Bronchial epithelial cell (primary cell): ENCODE results near the gene WIPF3. TPM values are rescaled to one million over a fixed set of nuclear protein-coding genes. Genes with fewer than 3 reads are reported as not detected.
A peak's percentile ranks its signal among the peaks of the same experiment; 100 is the strongest.

ENCODE experiments used
- DNase-seq: peaks from one replicate; pipeline ENCODE4 v3.0.0-alpha.2; 2010; ENCODE audit warnings: low read depth
- FAIRE-seq: peaks from 2 replicates; lab custom pipeline; 2011; peaks lifted over from hg19 to GRCh38; lab: Jason Lieb, UNC
- H3K27me3 ChIP-seq: 2 replicates; pipeline ENCODE4 v1.5.1; 2011; ENCODE audit warnings: low read length; ENCODE audit not compliant: control insufficient read depth, insufficient read depth
- H3K36me3 ChIP-seq: 2 replicates; pipeline ENCODE4 v1.5.1; 2011; ENCODE audit warnings: low read length; ENCODE audit not compliant: control insufficient read depth, insufficient read depth
- H3K4me3 ChIP-seq: 2 replicates; pipeline ENCODE4 v1.5.1; 2011; ENCODE audit warnings: mild to moderate bottlenecking, low read depth, low read length, control low read depth
- CTCF ChIP-seq: IDR thresholded peaks from 2 replicates; pipeline ENCODE4 v1.5.1; 2011; ENCODE audit warnings: mild to moderate bottlenecking, moderate library complexity, low read length, control low read depth, inconsistent platforms; ENCODE audit not compliant: insufficient read depth, severe bottlenecking
- total RNA-seq: library from RNA; depleted of rRNA; stranded (reverse); fragments of >200 nt; gene quantifications from 2 replicates; pipeline ENCODE4 v1.2.1, GENCODE V29; 2014

Gene WIPF3
- total RNA-seq, 1 donor from 2014 or later = under 0.01 TPM

- Histone ChIP-seq H3K4me3 (no peak overlapping the region), H3K27me3 (peaks cover 45% of the 10 kb centered on the region), H3K36me3 (no peaks in the 10 kb centered on the region)
- TF ChIP-seq CTCF = no peak
- DNase-seq (no peak), FAIRE-seq (no peak)
These were observed 1.3 kb upstream of the WIPF3 start for GRCh38 chr7:29805031-29805430.

GRCh38 chr7:29805886-29806207 is 461 bp upstream of the WIPF3 start:
- no peak for FAIRE-seq
- peaks cover 46% of the 10 kb centered on the region for H3K27me3 ChIP-seq
- no peak overlapping the region for H3K4me3 ChIP-seq

GRCh38 chr7:29806995-29807841 is 910 bp downstream of the WIPF3 start:
- DNase-seq = no peak
- Histone ChIP-seq H3K4me3 (no peak overlapping the region), H3K36me3 (no peaks in the 10 kb centered on the region), H3K27me3 (peaks cover 51% of the 10 kb centered on the region)
- FAIRE-seq = no peak
- TF ChIP-seq CTCF = no peak

More at GRCh38 chr7:29805886-29806207, 461 bp upstream of the WIPF3 start:
- no peaks in the 10 kb centered on the region for H3K36me3 ChIP-seq
- no peak for TF ChIP-seq CTCF
- DNase-seq = no peak

- TF ChIP-seq CTCF = no peak
- FAIRE-seq = no peak
- Histone ChIP-seq H3K36me3 (no peaks in the 10 kb centered on the region), H3K4me3 (no peak overlapping the region), H3K27me3 (peaks cover 49% of the 10 kb centered on the region)
- no peak for DNase-seq
These were observed 1.9 kb downstream of the WIPF3 start for GRCh38 chr7:29808075-29808801.

GRCh38 chr7:29809533-29810155 is 3.3 kb downstream of the WIPF3 start:
- no peak overlapping the region for H3K4me3 ChIP-seq
- no peaks in the 10 kb centered on the region for H3K36me3 ChIP-seq
- peaks cover 46% of the 10 kb centered on the region for H3K27me3 ChIP-seq
- TF ChIP-seq CTCF = no peak
- no peak for DNase-seq
- peak; percentile 55 for FAIRE-seq
